ENCODE data around the gene ATAD3C.
A peak's percentile ranks its signal among the peaks of the same experiment; 100 is the strongest.
"Not testable (repeated sequence)": the region's sequence is repeated elsewhere in the genome, so short reads cannot be mapped to it uniquely, and the experiment has no call there.

ATAD3C gene

DNA sequence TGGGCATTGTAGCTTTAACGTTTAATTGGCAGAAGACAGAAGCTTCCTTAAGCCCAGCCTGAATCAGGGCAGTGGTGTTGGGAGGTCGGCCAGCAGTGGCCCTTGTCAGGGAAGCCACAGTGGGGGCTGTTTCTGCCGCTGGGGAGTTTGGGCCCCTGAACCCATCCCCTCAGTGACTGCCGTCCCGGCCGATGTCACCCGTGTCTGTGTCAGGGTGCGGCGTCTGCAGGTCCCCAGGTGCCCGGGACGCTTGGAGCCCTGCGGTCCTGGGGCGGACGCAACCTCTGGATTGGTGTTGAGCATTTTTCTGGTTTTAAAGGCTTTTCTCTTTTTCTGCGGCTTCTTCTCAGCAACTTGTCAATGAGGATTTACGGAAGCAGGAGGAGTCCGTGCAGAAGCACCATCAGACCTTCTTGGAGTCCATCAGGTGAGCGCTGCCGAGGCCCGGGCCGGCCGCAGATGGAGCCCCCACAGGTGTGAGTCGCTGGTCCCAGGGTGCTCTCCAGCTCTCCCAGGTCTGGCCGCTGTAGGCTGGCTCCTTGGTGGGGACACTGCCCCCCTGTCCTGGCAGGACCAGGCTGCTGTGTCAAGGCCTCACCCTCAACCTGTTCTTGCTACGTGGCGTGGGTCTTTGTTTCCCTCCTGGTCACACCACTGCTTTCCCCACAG, 2.3 kb downstream of the ATAD3C start:
- DNase-seq = no peak

DNA sequence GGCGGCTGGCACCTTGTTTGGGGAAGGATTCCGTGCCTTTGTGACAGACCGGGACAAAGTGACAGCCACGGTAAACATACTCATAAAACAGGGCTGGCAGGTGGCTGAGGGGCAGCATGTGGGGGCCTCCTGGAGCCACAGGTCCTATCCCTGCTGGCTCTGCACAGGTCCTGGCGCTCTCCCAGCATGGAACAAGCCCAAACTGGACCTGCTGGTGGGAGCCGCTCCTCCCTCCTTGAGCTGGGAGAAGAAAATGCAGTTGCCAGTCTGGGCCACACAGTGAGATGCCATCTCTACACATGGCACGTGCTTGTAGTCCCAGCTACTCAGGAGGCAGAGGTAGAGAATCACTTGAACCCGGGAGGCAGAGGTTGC, 2.9 kb downstream of the ATAD3C start:
- not testable (repeated sequence) for DNase-seq

DNA sequence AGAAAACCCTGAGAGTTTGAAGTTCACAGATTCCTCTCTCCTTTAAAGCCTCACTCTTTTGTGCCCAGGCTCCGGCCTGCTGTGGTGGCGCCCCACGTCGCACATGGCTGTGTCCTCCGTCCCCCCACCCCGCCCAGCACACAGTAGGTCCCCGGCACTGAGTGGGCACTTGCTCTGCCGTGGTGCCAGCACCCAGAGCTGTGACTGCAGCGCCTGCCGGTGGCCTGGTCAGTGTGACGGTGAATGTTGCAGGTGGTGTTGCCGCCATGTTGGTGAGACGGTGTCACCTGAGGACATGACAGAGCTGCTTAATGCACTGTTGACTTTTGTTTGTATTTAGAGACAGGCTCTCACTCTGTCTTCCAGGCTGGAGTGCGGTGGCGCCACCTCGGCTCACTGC, 3.4 kb downstream of the ATAD3C start:
- DNase-seq = no peak

DNA sequence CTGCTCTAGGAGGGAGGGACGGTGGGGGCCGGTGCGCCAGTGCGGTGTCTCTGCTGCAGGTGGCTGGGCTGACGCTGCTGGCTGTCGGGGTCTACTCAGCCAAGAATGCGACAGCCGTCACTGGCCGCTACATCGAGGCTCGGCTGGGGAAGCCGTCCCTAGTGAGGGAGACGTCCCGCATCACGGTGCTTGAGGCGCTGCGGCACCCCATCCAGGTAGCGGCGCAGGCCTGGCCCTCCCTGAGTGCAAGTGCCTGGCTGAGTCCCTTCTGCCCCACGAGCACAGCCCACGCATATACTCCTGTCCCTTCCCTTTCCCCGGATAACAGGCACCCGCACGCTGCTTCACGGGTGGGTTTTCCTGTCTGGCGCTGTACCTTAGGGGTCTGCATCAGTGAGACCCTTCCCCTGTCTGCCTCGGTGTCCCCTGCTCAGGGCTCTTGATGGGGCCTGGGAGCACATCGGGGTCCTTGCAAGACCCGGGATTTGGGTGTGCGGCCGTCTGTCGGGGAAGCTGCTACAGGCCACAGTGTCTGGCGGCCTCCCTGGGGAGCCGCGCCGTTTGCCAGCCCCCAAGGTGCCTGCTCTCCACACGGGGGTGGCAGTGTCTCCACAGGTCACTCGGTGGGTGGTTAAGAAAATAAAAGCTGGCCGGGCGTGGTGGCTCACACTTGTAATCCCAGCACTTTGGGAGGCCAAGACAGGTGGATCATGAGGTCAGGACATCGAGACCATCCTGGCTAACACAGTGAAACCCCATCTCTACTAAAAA, 5.0 kb downstream of the ATAD3C start:
- not testable (repeated sequence) for DNase-seq

DNA sequence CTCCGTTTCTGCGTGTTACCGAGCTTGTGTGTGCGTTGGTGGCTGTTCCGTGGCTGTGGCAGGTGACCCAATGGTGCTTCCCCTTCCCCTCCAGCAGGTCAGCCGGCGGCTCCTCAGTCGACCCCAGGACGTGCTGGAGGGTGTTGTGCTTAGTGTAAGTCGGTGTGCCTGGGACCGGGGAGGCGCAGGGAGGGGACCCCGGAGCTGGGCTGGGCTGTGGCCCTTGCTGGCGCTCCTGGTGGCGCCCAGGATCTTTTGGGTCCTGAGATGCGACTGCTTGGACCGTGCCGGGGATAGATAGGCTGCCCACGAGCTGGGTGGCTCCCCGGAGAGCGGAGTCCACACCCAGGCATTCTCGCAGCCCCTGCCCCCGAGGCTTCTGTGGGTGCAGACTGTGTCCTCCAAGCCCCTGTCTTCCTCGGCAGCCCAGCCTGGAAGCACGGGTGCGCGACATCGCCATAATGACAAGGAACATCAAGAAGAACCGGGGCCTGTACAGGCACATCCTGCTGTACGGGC, 5.9 kb downstream of the ATAD3C start:
- DNase-seq = no peak

DNA sequence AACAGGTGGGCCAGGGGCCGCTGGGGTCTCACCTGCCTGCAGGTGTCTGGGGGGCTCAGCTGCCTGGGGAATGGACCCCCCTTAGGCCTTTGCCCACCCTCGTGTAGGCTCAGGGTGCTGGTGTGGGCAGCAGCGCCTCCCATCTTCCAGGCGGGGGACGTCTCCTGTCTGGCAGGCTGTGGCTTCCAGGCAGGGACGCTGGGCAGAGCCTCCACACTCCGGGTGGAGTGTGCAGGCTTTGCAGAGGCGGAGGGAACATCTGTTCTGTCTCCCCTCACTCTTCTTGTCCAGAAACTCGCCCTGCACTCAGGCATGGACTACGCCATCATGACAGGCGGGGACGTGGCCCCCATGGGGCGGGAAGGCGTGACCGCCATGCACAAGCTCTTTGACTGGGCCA, 6.4 kb downstream of the ATAD3C start:
- DNase-seq = not testable (repeated sequence)

DNA sequence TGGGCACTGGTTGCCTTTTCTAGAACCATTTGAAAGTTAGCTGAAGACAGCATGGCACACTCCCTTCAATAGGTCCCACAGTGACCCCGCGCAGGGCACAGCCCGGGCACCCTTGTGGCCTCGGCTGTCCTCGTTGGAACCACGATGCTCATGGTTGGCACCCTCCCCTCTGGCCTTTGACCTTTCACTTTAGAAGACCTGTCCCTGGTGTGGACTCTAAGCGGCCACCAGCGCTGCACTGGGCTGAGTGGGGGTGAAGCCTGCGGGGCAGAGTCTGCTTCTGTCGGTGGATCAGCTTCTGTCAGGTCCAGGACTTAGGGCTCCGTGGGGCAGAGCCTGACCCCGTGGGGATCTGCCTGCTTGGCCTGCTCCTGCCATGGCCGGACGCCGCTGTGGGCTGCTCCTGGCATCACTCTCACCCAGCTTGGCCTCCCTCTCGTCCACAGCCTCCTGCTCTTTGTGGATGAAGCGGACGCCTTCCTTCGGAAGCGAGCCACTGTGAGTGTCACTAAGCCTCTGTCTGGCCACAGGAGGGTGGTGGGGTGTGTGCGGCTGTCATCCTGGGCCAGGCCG, 7.3 kb downstream of the ATAD3C start:
- not testable (repeated sequence) for DNase-seq

DNA sequence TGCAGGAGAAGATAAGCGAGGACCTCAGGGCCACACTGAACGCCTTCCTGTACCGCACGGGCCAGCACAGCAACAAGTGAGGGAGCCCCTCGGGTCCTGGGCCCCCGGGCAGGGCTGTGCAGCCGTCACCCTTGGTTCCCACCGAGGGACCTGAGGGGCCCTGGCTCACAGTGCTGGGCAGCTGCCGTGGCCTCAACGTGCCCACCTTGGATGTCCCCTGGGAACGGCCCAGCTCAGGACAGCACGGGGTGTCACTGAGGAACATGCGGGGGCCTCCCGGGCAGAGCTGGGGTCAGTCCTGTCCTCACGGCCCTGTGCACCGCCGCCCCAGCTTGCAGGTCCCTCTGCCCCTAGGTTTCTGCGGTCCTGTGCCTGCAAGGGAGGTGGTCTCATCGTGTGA, 9.7 kb downstream of the ATAD3C start:
- DNase-seq = not testable (repeated sequence)

DNA sequence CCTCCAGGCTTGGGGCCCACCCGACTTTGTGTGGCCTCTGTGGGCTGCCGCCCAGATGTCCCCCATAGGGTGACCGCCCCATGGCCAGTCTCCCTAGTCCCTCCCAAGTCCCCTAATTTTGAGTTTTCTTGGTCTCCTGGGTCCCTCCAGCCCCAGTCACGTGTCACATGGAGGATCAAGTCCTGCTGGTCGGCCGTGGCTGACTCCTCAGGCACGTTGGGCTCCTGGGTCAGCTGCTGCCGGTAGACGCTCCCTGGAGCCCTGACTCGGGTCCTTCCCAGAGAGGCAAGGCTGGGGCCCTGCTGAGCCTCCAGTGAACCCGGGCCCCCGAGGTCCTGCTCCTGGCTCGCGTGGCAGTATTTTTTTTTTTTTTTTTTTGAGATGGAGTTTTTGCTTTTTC, 10.2 kb downstream of the ATAD3C start:
- not testable (repeated sequence) for DNase-seq

DNA sequence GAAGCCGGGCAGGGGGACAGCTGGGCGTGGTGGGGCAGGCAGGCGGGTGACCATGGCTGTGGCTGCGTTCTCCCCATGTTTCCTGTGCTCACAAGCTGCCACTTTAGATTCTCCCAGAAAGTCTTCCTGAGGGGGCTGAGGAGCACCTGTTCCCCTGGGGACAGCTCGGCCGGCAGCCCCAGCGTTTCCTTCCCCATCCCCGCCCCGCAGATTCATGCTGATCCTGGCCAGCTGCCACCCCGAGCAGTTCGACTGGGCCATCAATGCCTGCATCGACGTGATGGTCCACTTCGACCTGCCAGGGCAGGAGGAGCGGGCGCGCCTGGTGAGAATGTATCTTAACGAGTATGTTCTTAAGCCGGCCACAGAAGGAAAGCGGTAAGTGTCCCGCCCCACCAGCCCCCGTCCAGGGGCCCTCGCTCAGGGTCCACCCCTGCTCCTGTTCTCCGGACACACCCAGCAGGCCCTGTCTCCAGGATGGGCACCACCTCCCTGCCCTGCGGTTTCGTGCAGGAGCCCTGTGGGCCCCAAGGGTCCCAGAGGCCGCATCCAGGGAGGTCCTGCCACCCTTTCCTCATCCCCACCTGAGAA, 11.1 kb downstream of the ATAD3C start:
- DNase-seq = no peak

DNA sequence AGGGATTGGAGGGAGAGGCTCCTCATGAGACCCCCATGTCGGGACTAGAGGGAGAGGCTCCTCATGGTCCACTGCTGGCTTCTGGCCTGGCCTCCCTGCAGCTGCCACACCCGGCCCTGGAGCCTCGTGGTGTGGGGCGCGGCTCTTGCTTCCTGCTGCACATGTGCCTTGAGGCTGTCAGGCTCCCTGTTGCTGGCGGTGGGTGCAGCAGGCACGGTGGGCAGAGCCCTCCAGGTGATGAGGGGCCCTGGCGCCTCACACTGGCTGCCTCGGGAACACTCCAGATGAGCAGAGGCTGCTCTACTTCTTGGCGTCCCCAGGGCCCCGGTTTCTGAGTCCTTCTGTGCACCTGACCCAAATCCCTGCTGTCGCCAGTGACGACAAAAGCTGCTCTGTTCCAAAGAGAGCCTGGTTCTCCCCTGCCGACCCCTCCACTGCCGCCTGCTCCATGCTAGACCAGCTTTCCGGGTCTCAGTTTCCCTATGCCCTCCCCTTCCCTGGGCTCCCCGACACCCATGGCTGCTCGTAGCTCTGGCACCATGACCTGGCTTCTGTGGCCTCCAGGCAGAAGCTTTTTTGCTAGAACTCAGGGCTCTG, 12.3 kb downstream of the ATAD3C start:
- DNase-seq = no peak

DNA sequence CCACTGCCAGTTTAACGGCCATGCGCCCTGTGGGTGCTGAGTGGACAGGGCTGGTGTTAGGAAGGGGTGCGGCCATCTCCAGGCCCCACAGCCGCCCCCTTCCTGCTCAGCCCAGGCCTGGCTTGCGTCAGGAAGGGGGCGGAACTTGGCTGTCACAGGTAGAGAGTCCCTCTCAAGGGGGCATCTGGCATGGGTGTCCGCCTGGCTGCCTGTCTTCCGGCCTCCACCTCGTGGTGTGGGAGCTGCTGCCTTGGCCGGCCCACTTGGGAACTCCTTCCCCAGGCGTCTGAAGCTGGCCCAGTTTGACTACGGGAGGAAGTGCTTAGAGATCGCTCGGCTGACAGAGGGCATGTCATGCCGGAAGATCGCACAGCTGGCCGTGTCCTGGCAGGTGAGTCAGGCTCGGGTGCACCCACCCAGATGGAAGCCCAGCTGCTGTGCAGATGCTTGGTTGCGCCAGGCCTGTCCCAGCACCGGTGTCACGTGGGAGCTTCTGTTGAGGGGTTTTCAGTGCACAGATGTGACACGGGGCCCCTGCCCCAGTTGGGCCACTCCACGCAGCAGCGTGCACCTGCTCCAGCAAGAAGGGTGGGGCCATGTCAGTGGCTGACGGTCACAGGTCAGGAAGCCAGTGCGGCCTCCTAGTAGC, 13.0 kb downstream of the ATAD3C start:
- DNase-seq = no peak

DNA sequence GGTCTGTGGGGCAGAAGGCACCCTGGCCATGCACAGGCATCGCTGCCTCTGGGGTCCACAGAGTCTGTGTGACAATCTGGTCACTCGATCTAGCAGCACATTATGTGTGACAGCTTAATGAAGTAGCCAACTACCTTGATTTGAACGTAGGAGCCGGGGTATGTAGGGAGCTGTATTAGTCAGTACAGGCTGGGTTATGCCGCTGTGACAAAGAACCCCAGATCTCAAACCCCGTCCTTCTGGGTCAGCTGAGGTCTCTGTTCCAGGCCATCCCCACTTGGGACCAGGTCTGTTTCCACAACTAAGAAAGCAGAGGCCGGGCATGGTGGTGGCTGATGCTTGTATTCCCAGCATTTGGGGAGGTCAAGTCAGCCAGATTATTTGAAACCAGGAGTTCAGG, 13.8 kb downstream of the ATAD3C start:
- DNase-seq = no peak

DNA sequence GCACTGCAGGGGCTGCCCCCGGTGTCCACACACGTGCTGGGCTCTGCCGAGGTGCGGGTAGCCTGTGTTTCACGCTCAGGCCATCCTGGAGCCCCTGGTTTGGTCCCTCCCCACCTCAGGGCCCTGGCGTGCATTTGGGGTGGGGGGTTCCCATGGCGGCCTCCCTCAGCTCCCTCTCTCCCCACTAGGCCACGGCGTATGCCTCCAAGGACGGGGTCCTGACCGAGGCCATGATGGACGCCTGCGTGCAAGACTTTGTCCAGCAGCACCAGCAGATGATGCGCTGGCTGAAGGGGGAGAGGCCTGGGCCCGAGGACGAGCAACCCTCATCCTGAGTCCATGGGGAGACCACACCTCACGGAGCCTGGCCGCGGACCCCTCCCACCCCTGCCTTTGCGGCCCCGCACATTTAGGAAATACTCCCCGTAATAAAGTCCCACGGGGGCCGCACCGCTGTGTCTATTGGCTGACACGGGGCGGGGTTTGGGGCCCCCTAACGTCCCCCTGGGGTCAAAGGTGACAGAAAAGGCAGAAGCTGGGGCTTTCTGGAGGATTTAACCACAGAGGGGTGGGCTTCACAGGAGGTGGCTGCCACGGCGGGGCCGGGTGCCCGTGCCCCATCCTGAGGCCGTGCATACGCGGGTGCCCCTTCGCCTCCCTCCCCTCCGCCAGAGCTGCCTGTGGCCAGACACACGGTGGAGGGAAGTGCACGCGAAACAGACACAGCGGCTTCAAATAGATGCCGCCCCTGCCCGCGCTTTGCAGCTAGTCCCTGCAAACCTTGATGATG, 18.9 kb downstream of the ATAD3C start:
- DNase-seq = not testable (repeated sequence)

DNA sequence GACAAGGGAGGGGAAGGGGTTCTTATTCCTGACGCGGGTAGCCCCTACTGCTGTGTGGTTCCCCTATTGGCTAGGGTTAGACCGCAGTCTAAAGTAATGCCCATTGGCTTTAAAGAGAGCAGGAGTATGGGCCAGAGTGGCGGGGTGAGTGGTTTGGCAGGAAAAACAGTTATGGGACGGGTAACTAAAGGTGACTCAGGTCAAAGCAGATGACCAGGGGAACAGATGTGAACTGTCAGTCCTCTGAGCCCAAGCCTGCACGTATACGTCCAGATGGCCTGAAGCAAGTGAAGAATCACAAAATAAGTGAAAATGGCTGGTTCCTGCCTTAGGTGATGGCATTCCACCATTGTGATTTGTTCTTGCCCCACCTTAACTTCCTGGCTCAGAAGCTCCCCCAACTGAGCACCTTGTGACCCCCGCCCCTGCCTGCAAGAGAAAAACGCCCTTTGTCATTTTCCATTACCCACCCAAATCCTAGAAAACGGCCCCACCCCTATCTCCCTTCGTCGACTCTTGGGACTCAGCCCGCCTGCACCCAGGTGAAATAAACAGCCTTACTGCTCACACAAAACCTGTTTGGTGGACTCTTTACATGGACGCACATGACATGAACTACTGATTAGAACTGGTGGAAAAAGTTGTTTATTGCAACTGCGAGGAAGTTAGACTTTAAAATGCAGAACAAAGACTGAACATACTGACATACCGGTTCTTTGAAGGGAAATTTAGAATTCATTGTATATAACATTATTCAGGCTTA, 21.3 kb downstream of the ATAD3C start:
- DNase-seq = peak in 1 of 2 experiments; percentile 24

DNA sequence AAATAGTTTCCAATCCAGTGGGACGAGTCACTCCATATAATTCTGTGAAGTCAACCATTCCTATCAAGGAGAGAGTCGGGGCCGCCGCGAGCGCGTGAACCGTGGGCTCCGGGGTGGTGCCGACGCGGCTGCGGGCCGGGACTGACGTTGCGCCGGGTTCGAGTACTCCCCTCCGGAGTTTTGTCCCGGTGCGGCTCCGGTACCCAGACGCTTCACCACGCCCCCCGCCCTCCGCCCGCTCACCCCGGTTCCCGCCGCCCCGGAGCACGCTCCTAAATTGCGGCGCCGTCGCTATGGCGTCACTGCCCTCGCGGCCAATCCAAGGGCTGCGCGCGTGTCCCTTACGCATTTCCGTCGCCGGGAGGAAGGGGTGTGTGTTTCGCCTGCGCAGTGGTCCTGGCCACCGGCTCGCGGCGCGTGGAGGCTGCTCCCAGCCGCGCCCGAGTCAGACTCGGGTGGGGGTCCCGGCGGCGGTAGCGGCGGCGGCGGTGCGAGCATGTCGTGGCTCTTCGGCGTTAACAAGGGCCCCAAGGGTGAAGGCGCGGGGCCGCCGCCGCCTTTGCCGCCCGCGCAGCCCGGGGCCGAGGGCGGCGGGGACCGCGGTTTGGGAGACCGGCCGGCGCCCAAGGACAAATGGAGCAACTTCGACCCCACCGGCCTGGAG, 22.0 kb downstream of the ATAD3C start, which contains the start of gene ATAD3B:
Gene ATAD3B (plus strand): TSS at position 377 of the 664 bp plus-strand sequence. CDS start 120 bp downstream, at position 497.
- peak; percentile 96 to 97 for DNase-seq

DNA sequence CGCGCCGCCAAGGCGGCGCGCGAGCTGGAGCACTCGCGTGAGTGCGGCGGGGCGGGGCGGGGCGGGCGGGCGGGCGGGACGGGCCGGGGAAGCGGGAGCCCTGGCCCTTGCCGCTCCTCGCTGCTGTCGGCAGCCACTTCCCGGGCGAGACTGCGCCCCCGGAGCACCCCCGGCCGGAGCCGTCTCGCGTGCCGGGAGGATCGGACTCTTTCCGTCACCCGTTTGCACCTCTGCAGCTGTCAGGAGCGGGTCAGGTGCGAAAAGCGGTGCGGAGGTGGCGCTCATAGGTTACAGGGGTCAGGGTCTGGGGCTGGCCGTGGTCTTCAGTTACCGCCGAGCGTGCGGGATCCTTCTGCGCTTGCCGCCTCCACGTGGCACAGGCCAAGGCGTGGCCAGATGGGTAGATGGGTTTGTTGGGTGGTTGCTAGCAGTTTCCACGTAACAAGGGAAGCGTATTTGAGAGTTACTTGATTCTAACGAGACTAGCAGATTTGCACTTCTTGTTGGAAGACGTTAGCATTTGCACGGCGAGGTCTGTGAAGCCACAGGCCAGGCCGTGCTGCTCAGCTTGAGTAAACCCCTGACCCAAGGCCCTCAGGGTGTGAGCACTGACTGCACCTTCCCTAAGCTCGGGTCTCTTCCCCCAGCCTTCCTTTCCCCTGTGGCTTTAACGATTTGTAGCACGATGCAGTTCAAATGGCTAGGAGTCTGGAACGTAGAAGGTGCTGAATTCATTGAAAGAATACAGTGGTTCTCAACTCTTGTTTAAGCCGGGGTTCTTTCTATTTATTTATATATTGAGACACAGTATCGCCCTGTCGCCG, 22.8 kb downstream of the ATAD3C start:
- DNase-seq = peak; percentile 11

DNA sequence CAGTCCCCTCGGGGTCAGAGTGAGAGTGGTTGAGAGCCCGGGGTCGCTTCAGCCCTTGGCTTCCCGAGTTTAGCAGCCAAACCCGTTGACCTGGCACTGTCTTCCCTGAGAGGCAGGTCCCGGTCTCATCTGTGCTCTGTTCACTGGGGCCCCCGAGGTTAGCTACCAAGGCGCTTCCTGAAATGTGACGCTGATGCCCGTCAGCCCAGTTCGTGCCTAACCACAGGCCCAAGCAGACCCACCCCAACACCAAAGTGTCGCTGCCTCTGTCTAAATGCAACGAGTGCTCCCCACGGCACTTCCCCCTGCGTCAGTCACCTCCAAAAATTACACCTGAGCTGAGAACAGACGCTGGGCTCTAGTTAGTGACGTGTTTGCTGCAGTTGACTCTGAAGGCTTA, 26.5 kb downstream of the ATAD3C start:
- DNase-seq = not testable (repeated sequence)

DNA sequence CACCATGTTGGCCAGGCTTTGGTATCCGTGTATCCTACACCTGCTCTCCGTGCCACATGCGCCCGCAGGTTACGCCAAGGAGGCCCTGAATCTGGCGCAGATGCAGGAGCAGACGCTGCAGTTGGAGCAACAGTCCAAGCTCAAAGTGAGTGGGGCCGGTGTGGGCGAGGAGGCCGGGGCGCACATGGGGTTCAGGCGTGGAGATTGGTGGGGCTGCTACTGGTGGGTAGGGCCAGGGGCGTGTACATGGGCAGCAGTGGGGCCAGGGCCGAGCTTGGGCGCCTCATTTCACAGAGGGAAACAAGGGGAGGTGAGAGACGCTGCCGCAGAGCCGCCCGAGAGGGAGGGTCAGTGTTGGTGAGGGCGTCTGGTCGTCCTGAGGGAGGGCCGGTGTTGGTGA, 27.7 kb downstream of the ATAD3C start:
- DNase-seq = no peak
